ENCODE measurements around the gene PRPF6.

The PRPF6 gene

DNA sequence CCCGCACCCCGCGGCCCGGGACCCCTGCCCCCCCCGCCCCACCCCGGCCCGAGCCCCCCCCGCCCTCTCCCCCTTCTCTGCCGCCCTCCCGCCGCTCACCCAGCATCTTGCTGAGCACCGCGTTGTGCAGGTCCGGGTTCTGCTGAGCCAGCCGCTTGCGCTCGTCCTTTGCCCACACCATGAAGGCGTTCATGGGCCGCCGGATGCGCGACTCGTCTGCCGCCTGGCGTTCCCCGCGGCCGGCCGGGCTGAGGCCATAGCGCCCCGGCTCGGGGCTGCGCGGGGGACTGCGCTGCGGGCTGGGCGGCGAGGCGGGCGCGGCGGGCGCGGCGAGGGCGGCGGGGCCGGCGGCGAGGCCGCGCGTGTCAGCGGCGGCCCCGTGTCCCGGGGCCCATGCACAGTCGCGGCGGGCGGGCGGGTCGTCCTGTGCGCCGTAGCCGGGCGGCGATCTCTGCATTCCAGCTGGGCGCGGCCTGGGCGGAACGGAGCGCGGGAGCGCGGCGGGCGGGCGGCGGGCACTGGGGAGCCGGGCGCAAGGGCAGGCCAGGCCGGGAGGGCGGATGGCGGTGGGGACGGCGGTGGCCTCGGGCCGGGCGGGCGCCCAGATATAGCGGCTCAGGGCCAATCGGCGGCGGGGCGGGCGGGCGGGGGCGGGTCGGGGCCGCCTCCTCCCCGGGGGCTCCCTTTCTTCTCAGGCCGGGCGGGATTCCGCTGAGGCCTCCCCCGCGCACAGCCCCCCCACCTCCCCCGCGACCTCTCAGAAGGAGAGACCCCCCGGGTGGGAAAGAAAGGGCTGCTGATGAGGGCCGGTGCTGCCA is 68.3 kb downstream of the PRPF6 start, which contains the start of gene SOX18:
Gene SOX18, minus strand, starts transcription at position 580 of the 818 bp plus-strand sequence. Its CDS starts 123 bp downstream, at position 457.
- no peak for DNase-seq (ENCODE audit: low read depth)

DNA sequence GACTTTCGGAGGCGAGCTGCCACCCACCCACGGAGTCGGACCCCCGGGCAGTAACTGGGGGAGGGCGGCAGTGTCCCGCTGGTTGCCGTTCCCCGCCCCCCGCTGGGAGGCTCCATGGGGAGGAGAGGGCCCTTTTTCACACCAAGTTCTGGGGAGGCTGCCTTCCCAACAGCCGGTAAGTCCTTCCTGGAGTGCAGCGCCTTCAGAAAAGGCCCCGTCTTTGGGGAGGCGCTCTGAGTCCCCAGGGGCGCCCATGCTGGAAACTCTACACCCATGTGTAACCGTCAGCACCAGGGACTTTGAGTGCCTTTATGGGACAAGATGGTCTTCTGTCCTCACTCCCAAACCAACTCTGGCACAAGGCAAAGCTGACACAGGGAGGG is 68.9 kb downstream of the PRPF6 start:
- DNase-seq (ENCODE audit: low read depth) = no peak

DNA sequence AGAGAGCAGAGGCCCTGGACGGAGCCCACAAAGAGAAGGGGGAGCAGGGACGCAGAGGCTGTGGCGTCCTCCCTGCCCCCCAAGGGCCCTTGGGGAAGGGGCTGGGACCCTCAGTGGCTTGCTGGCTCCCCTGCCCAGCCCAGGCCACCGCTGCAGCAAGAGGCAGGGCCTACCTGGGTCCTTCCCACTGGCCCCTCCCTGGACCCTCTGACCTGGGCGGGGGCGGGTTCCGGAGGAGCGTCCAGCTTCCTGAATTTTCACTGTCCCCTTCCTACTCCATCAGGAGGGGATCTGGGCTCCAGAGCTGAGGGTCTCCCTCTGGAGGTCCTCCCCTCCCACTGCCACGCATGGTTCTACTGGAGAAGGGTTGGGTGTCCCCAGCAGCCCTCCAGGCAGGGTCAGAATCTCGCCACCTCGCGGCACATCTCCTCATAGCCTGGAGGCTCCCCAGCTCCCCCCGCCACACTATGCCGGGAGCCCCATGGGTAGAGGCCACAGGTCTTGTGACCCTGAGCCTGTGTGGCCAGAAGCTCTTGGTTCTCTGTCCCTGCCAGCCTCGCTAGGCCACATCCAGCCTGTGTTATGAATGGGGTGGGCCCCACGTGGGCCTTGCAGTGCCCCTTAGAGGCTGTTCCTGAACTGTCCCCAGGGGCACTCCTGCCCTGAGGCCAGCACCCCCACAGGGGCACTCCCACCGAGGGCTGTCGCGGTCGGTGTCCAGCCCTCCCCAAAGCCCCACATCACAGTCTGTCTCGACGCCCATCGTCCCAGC is 69.5 kb downstream of the PRPF6 start:
- no peak for DNase-seq (ENCODE audit: low read depth)

DNA sequence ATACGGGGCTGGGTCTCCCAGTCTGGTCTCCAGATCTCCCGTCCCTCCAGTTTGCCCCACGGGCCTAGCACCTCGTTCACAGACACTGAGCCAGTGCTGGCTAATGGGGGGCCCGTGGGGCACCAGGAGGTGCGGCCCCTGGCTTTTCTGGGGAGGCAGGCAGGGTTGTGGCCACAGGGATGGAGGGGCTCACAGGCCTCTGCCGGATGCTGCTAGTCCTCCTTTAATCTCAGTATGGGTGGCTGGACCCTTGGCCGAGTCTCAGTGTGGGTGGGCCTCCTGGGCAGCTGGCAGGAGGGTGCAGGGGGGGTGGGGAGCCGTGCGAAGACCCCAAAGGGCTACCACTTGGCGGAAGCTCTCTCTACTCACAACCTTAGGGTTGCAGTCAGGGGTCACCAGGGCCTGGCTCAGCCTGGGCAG is 70.1 kb downstream of the PRPF6 start:
- DNase-seq (ENCODE audit: low read depth) = no peak

DNA sequence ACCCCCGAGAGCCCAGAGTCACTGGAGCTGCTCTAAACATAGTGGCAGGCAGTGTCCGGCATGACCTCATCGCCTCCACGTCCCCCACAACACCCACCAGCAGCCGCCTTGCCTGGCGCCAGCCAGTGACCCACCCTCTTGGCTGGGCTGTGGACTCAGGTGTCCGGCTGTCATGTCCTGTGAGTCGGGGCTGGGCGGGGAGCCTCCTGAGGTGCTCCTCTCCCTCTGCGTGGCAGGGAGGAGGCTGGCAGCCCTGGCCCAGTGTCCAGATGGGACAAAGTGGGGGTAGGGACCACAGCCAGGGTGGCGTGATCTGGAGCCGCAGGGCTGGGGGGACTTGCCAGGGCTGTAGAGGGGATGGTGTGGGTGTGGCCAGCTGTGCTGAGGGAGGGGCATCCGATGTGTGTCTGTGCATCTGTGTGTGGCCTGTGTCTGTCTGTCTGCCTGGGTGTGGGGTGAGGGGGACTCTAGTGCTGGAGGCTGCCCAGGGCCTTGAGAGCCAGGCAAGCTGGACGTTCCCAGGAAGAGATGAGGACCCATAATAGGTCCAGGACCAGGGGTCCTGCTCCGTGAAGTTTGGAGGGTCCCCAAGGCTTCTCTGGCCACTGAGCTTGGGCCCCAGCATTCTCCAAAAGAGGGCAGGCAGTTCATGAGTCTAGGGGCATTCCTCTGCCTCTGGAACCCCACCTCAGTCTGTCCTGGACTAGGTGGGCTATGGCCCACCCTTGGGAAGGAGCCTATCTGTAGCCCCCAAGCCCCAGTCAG is 70.8 kb downstream of the PRPF6 start:
- DNase-seq (ENCODE audit: low read depth) = no peak

DNA sequence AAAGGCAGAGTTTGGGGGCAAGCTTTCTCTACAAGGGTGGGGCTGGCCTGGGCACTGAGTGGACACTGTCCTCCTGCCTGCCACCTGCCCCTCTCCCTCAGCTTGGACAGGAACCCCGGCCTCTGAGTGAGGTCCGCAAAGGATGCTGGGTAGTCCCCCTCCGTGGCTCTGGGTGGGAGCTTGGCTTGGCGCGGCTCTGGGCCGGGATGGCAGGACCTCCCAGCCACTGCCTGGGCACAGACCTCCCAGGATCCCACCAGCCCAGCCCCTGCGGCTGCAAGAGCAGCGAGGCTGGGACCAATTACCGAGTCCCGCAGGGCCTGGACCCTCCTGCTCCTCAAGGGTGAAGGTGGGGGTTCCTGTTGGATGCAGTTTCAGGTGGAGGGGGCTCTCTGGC is 71.4 kb downstream of the PRPF6 start:
- DNase-seq (ENCODE audit: low read depth) = no peak

DNA sequence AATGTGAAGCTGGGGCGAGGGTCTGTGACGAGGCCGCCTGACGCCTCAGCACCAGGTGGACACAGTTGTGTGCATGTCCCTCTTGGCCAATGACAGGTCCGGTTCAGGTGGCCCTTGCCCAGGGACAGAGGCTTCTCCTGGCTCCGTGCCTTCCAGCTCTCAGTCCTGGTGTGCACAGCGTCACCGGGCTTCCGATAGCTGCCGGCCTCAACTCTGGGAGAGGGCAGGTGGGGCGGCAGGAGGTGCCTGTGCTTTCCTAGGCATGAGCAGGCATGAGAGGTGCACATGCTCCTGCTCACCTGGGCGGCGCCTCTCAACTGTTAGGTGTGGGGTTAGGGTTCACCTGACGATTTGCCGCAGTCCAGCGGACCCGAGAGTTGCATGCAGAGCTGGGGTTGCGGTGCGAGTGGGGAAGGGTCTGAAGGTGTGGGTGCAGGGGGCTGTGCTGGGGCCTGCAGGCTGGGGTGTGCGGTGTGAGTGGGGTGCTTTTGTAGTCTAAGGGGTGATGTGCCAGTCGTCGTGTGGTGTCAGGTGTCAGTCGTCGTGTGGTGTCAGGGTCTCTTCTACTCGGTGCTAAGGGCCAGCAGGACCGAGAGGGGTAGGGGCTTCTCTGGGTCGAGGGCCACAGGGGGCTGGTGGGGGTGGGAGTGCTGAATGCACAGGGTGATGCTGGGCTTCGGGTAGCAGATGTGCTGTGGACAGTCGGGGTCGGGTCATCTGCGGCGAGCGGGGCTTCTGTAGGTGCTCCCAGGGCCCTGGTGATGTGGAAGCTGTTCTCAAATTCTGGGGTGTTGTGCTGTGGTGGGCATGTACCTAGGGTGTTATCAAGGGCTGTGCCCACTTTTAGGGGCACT is 72.3 kb downstream of the PRPF6 start:
- no peak for DNase-seq (ENCODE audit: low read depth)

DNA sequence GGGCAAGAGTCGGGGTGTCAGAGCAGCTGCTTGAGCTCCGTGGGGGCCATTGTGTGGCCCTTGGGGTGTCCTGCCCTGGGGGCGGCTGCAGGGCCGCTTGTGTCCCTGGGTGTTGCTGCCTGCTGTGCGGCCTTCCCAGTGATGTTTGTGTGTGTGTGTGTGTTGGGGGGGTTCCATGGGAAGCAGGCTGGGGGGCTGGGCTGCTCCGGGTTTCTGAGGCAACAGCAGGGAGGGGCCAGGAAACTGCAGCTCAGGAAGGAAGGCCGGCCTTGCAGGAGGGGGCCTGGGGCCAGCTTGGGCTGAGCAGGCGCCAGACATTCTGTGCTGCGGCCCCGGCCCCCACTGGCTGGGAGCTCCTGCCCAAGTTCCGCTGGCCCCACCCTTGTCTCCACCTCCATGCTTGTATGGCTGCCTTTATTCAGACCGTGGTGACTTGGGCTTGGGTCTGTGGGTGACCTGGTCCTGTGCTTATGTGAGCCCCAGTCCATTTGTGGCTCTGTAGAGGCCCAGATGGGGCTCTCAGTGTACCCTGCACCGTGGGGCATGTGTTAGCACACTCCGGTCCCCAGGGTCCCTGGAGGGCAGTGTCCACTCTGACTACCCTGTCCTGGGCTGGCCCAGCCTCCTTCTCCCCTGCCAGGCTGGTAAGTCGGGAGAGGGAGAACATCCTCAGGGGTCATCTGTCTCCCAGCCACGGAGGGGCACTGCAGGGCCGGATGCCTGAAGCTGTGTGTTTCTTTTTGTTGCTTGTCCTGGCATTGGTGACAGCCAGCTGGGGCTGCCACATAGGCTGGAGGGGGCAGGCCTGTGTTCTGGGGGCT is 73.1 kb downstream of the PRPF6 start:
- no peak for DNase-seq (ENCODE audit: low read depth)

DNA sequence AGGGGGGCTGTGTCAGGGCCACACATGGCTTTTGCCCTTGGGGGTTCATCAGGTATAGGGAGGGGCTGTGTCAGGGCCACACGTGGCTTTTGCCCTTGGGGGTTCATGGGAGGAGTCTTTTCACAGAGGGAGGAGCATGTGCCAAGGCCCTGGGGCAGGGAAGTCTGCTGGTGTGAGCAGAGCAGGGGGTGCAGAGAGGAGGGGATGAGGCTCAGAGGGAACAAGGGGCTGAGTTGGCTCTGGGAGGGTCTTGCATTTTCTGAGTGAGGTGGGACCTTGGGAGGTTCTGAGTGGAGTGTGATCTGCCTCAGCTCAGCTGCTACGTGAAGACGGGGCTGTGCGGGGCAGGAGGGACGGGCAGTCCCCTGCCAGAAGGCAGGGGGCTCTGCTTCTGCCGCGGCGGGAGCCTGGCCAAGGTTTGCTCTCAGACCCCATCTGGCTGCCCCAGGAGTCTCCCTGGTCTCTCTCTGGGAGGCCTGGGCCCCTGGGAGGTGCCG is 74.5 kb downstream of the PRPF6 start:
- no peak for DNase-seq (ENCODE audit: low read depth)

DNA sequence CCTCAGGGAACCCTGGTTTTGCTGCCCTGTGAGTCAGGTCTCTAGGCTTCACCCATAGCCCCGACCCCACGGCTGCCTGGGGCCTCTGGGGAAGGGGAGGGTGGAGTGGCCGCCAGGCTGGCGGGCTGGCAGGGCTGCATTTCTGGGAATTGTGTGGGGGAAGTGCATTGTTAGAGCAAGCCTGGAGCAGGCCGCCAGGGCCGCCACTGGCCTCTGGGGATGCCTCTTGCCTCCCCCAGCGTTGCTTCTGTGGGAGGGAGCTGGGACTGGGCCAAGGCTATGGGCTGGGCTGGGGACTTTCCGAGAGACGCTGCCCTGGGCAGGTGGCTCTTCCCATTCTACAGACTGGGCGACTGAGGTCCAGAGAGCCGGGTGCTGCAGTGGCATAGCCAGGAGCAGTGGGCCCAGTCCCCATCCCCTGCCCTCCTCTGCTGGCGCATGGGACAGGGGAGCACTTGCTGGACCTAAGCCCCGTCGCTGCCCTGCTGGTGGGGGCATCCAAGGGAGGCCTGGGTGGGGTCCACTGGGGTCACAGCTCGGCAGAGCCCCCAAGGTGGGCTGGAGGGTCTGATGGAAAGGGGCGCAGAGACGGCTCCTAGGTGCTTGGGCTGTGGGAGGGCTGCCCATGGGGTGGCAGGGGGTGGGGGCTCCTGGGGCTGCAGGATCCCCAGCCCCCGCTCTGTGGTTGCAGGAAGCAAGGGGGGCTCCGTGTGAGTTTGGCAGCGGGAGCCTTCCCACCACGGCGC is 75.1 kb downstream of the PRPF6 start:
- no peak for DNase-seq (ENCODE audit: low read depth)

DNA sequence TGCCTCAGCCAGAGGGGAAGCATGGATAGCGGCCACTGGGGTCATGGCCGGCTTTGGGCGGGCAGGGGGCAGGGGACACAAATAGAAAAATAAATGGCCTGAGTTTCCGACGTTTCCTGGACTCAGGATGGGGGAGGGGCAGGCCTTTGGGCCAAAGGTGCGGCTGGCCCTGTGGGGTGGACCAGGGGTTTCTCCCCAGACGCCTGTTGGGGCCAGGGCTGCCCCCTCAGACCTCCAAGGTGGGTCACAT is 75.6 kb downstream of the PRPF6 start:
- DNase-seq (ENCODE audit: low read depth) = no peak

DNA sequence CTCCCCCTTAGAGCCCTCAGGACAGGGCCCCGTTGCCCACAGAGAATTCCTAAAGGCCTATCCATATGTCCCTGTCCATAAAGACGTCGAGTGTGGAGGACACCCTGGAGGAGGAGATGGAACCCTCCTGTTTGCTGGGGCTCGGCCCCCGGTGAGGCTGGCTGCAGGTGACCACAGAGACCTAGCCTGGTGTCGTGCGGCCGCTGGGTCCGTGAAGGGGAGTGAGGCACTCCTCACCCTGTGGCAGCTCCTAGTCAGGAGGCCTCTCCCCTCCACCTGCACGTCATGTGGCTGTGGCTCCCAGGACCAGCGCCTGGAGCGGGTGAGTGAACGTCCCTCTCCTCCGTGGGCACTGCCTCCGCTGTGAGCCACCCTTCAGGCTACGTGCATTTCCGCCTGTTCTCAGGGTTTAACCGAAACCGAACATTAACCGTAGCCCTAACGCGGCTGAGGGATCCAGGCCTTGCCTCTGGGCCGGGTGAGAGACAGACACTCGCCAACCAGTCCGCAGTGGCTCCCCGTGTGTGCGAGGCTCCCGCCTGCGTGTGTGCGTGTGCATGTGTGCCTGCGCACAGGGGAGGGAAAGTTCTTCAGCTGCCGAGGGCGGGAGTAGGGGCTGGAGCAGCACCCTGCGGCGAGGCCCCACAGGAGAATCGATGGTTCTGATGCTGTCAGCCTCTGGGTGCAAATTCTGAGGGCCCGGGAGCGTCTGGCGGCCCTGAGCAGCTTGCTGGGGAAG is 76.1 kb downstream of the PRPF6 start:
- no peak for DNase-seq (ENCODE audit: low read depth)

DNA sequence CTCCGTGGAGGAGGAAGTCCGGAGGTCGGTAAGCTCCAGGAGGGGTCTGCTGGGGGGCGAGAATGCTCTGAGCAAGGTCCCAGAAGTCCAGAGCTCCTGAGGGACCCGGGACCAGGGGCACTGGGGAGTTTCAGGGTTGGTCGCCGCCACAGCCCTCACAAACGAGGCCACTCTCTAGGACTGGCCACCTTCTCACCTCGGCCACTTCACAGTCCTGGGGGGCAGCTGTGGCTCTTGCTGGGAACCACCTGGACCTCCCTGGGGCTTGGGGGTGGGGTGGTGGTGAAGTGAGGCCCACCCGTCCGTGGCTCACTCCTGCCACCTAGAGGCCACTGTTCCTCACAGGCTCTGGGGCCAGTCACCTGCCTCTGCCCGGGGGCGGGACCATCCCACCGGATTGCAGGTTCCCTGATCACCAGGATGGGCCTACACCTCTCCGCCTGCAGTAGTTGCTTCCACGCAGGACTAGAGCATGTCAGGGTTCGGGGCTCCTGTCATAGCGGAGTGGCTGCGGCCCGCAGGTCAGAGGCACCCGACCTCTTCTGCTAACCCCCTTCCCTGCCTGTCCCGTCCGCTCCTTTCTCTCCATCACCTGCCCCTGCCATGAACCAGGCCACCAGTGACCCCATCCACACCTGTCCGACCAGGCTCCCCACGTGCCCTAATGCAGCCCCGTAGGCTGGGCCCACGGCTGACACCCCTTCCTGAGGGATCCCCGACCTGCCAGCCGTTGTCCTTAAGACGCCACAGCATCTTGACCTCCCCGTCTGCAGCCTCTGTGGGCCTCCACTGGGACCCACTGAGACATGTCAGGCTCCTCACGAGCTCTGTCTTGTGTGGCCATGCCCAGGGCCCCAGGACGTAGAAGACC is 76.9 kb downstream of the PRPF6 start:
- DNase-seq (ENCODE audit: low read depth) = no peak

DNA sequence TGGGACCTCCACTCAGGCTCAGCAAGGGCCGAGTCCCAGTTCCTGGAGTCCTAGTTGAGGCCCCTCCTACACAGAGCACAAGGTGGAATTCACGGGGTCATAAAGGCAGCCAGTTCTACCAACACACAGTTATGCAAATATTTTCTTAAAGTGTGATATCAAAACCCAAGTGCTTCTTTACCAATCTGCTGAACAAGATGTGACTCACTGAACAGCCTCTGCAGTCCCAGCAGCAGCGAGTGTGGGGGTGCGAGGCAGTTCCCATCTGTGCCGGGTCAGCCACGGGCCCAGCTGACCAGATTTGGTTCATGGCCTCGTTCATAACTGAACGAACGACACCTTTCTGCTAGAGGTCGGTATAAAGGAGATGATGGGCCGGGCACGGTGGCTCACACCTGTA is 77.6 kb downstream of the PRPF6 start:
- no peak for DNase-seq (ENCODE audit: low read depth)

DNA sequence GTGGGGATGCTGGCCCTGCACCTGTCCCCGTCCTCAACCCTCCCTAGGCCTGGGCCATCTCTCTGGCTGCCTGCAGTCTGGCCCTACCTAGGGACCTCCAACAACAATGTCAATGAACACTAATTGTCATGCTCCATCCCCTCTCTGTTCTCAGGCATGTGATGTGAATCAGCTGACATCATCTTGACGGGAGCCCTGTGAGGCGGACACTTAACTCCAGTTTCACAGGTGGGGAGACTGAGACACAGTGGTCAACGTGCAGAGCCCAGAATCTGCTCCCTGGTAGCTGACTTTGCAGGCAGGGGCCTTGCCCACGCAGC is 81.3 kb downstream of the PRPF6 start:
- no peak for DNase-seq (ENCODE audit: low read depth)

DNA sequence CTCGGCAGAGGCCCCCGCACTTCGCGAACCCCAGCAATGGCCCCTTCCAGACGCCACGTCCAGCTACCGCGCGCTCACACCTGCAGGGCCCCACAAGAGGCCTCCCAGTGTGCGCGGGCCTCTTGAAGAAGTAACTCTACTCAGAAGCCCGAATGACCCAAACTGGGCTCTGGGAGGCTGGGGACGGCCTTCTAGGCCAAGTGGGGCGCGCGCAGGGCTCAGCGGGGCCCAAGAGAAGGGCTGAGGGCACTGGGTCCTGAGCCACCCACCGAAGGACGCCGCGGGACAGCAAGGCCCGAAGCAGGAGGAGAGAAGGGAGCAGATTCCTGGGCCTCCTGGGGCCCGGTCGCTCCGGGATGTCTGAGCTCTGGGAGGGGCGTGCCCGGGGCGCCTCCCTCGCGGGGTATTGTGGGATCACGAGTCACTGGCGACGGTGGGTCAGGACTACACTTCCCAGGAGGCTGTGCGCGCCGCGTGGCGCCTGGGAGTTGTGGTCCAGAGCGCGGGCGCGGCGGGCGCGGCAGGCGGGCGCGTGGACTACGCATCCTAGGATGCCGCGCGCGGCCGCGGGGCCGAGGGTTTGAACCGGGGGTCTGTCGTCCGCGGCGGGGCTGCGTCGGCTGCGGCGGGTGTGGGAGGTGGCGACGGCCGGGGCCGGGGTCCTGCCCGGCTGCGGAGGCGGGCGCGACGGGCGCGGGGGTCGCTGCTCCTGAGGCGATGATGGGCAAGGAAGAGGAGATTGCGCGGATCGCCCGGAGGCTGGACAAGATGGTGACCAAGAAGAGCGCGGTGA is 81.9 kb downstream of the PRPF6 start, which contains the start of gene TCEA2:
Gene TCEA2, plus strand, starts transcription at position 603 of the 793 bp plus-strand sequence. Its CDS starts 115 bp downstream, at position 718.
- DNase-seq (ENCODE audit: low read depth) = peak; percentile 82

DNA sequence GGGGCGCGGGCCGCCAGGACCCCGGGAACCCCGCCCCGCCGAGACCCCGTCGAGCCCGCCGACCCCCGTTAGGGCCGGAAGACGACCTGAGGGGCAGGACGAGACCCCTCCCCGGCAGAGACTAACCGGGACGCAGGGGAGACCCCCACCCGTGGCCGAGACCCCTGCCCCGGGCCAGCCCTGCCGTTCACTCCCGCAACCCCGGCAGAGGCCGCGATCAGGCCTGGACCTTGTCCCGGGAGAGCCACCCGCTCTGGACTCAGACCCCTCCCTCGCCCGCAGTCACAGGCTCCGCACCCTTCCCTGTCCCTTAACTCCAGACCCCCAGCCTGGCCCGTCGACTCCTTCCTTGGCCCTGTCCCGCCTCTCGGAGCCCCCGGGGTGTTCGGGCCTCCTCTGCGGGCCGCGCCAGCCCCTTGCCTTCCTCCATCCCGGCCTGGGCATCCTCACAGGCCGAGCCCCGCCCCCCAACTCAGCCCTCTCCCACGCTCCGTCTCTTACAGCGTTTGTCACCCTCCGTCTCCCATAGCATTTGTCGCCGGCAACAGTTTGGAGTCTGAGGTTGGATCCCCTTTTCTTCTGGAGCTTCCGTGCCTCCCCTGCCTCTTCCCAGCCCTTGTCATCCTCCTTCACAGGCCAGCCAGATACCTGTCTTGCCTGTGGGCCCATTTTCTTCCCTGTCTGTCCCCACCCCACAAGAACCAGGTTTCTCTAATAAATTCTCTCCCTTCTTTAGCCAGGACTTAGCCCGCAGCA is 82.6 kb downstream of the PRPF6 start:
- no peak for DNase-seq (ENCODE audit: low read depth)

Data from HS-27A (cell line).